Measurements from ENCODE around the gene UBA5. TPM values are rescaled to one million over a fixed set of nuclear protein-coding genes. Genes with fewer than 3 reads are reported as not detected.

The UBA5 gene
- total RNA-seq, 1 donor from 2014 or later, result 36.2 TPM

DNA sequence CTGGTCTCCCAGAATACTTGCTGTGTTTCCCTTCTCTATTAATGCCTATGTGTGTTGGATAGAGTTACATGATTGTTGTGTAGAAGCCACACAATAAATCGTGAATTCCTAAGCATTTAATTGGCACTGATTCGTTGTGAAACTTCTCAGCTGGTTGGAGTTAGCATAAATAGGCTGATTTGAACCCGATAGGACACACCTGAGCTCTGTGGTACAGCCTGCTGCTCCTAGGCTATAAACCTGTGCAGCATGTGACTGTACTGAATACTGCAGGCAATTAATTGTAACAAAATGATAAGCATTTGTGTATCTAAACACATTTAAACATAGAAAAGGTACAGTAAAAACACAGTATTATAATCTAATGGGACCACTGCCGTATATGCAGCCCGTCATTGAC lies 5.4 kb upstream of the UBA5 start:
- Histone ChIP-seq H2AFZ (ENCODE audit: low read depth, low read length) (no peak overlapping the region), H3K36me3 (ENCODE audit: insufficient read depth, low read length) (no peaks in the 10 kb centered on the region), H3K9me3 (ENCODE audit: insufficient read depth, low read depth, low read length) (no peaks in the 10 kb centered on the region), H3K4me1 (ENCODE audit: insufficient read depth, low read length) (peaks cover 4% of the 10 kb centered on the region), H3K4me3 (ENCODE audit: insufficient read depth, low read depth, low read length) (no peak overlapping the region), H3K27ac (ENCODE audit: low read depth, low read length) (no peak overlapping the region), H4K20me1 (ENCODE audit: insufficient read depth, low read length) (no peaks in the 10 kb centered on the region), H3K27me3 (ENCODE audit: insufficient read depth, low read length) (no peaks in the 10 kb centered on the region), H3K9ac (ENCODE audit: low read length) (no peak overlapping the region), H3K79me2 (ENCODE audit: insufficient read depth, low read length) (peaks cover 21% of the 10 kb centered on the region), H3K4me2 (ENCODE audit: low read length) (no peak overlapping the region)
- no peaks in the 10 kb centered on the region for H3K27me3 Mint-ChIP-seq (ENCODE audit: low read depth, unreplicated experiment)
- H3K4me3 Mint-ChIP-seq (ENCODE audit: unreplicated experiment), result no peak overlapping the region
- no peaks in the 10 kb centered on the region for H3K9me3 Mint-ChIP-seq (ENCODE audit: unreplicated experiment)
- no peaks in the 10 kb centered on the region for H3K36me3 Mint-ChIP-seq (ENCODE audit: low read depth, unreplicated experiment)
- H3K4me1 Mint-ChIP-seq (ENCODE audit: low read depth, unreplicated experiment), result peaks cover 5% of the 10 kb centered on the region
- no peak overlapping the region for H3K27ac Mint-ChIP-seq (ENCODE audit: unreplicated experiment)
- no peak for TF ChIP-seq EZH2 (IDR thresholded peaks at IDR 0.05; ENCODE audit: insufficient read depth, low read length)
- TF ChIP-seq, protein P1, sequence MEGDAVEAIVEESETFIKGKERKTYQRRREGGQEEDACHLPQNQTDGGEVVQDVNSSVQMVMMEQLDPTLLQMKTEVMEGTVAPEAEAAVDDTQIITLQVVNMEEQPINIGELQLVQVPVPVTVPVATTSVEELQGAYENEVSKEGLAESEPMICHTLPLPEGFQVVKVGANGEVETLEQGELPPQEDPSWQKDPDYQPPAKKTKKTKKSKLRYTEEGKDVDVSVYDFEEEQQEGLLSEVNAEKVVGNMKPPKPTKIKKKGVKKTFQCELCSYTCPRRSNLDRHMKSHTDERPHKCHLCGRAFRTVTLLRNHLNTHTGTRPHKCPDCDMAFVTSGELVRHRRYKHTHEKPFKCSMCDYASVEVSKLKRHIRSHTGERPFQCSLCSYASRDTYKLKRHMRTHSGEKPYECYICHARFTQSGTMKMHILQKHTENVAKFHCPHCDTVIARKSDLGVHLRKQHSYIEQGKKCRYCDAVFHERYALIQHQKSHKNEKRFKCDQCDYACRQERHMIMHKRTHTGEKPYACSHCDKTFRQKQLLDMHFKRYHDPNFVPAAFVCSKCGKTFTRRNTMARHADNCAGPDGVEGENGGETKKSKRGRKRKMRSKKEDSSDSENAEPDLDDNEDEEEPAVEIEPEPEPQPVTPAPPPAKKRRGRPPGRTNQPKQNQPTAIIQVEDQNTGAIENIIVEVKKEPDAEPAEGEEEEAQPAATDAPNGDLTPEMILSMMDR (IDR thresholded peaks at IDR 0.05; ENCODE audit: insufficient read depth, low read depth, low read length), result no peak
- FAIRE-seq, result no peak
- DNase-seq (ENCODE audit: low read depth), result no peak

DNA sequence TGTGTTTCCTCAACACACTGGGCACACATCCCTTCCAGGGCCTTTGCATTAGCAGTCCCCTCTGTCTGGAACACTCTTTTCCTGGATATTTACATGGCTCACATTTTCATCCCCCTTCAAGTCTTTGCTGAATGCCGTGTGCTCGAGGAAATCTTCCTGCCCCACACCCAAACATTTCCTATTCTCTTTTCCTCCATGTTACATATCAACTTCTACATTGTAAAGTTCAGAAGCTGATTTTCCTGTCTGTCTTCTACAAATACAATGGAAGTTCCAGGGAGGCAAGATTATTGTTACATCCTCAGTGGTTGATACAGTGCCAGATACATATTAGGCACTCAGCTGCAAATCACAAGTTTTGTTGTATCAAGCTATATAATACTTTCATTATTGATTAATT lies 4.7 kb upstream of the UBA5 start:
- H2AFZ ChIP-seq (ENCODE audit: low read depth, low read length), result no peak overlapping the region
- FAIRE-seq (no peak), DNase-seq (ENCODE audit: low read depth) (no peak)
- H3K27me3 ChIP-seq (ENCODE audit: insufficient read depth, low read length), result no peaks in the 10 kb centered on the region
- H3K9ac ChIP-seq (ENCODE audit: low read length), result no peak overlapping the region
- H3K36me3 Mint-ChIP-seq (ENCODE audit: low read depth, unreplicated experiment), result no peaks in the 10 kb centered on the region
- H3K27ac Mint-ChIP-seq (ENCODE audit: unreplicated experiment), result no peak overlapping the region
- H3K4me1 ChIP-seq (ENCODE audit: insufficient read depth, low read length), result peaks cover 5% of the 10 kb centered on the region
- H3K27ac ChIP-seq (ENCODE audit: low read depth, low read length), result no peak overlapping the region
- H3K27me3 Mint-ChIP-seq (ENCODE audit: low read depth, unreplicated experiment), result no peaks in the 10 kb centered on the region
- TF ChIP-seq EZH2 (IDR thresholded peaks at IDR 0.05; ENCODE audit: insufficient read depth, low read length), result no peak
- TF ChIP-seq, protein P1 (IDR thresholded peaks at IDR 0.05; ENCODE audit: insufficient read depth, low read depth, low read length), result no peak
- peaks cover 5% of the 10 kb centered on the region for H3K4me1 Mint-ChIP-seq (ENCODE audit: low read depth, unreplicated experiment)
- H3K4me3 ChIP-seq (ENCODE audit: insufficient read depth, low read depth, low read length), result no peak overlapping the region
- H3K79me2 ChIP-seq (ENCODE audit: insufficient read depth, low read length), result peaks cover 27% of the 10 kb centered on the region
- H4K20me1 ChIP-seq (ENCODE audit: insufficient read depth, low read length), result no peaks in the 10 kb centered on the region
- no peak overlapping the region for H3K4me3 Mint-ChIP-seq (ENCODE audit: unreplicated experiment)
- H3K9me3 ChIP-seq (ENCODE audit: insufficient read depth, low read depth, low read length), result no peaks in the 10 kb centered on the region
- H3K4me2 ChIP-seq (ENCODE audit: low read length), result no peak overlapping the region
- H3K9me3 Mint-ChIP-seq (ENCODE audit: unreplicated experiment), result no peaks in the 10 kb centered on the region
- no peaks in the 10 kb centered on the region for H3K36me3 ChIP-seq (ENCODE audit: insufficient read depth, low read length)

DNA sequence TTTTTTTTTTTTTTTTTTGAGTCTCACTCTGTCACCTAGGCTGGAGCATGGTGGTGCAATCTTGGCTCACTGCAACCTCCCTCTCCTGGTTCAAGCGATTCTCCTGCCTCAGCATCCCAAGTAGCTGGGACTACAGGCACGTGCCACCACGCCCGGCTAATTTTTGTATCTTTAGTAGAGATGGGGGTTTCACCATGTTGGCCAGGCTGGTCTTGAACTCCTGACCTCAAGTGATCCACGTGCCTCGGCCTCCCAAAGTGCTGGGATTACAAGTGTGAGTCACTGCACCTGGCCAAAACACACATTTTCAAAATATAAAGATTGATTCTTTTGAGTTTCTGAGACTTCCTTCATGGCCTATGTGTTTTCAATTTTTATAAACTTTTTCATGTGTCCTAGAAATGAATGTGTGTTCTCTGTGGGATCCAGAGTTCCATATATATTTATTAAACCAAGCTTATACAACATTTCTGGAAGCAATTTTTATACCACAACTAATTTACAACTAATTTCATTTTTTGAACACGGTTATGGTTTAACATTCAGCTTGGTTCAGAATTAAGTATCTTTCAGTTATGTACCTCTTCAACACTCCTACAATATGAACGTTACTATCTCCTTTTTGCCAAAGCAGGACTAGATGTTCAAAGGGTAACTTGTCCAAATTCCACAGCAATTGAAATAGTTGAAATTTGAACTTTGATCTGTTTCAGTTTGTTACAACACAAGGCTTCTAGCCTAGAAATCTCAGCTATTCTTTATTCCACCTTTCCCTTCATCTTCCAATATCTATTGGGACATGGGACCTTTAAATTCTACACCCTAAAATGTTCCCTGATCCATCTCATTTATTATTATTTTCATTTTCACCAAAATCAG lies 2.0 kb upstream of the UBA5 start:
- Histone ChIP-seq H3K4me1 (ENCODE audit: insufficient read depth, low read length) (peaks cover 12% of the 10 kb centered on the region), H3K4me3 (ENCODE audit: insufficient read depth, low read depth, low read length) (peak overlapping the region; percentile 96), H3K27me3 (ENCODE audit: insufficient read depth, low read length) (no peaks in the 10 kb centered on the region), H3K9ac (ENCODE audit: low read length) (no peak overlapping the region), H3K4me2 (ENCODE audit: low read length) (peak overlapping the region; percentile 97), H4K20me1 (ENCODE audit: insufficient read depth, low read length) (peaks cover 13% of the 10 kb centered on the region), H3K27ac (ENCODE audit: low read depth, low read length) (no peak overlapping the region), H3K9me3 (ENCODE audit: insufficient read depth, low read depth, low read length) (no peaks in the 10 kb centered on the region), H2AFZ (ENCODE audit: low read depth, low read length) (no peak overlapping the region), H3K36me3 (ENCODE audit: insufficient read depth, low read length) (no peaks in the 10 kb centered on the region), H3K79me2 (ENCODE audit: insufficient read depth, low read length) (peaks cover 54% of the 10 kb centered on the region)
- no peaks in the 10 kb centered on the region for H3K9me3 Mint-ChIP-seq (ENCODE audit: unreplicated experiment)
- peak overlapping the region; percentile 95 for H3K4me3 Mint-ChIP-seq (ENCODE audit: unreplicated experiment)
- FAIRE-seq (no peak), DNase-seq (ENCODE audit: low read depth) (no peak)
- peaks cover 16% of the 10 kb centered on the region for H3K4me1 Mint-ChIP-seq (ENCODE audit: low read depth, unreplicated experiment)
- no peaks in the 10 kb centered on the region for H3K36me3 Mint-ChIP-seq (ENCODE audit: low read depth, unreplicated experiment)
- H3K27me3 Mint-ChIP-seq (ENCODE audit: low read depth, unreplicated experiment), result no peaks in the 10 kb centered on the region
- TF ChIP-seq, protein P1 (IDR thresholded peaks at IDR 0.05; ENCODE audit: insufficient read depth, low read depth, low read length), result no peak
- no peak for TF ChIP-seq EZH2 (IDR thresholded peaks at IDR 0.05; ENCODE audit: insufficient read depth, low read length)
- no peak overlapping the region for H3K27ac Mint-ChIP-seq (ENCODE audit: unreplicated experiment)

Measured in astrocyte (in vitro differentiated cells and primary cell).